DMS 273 (cell line): ENCODE data around the gene UBE3B.

Experiments
- DNase-seq: peaks from one replicate; lab custom pipeline; 2025; ENCODE audit not compliant: unreplicated experiment; lab: John Stamatoyannopoulos, UW

UBE3B gene

DNA sequence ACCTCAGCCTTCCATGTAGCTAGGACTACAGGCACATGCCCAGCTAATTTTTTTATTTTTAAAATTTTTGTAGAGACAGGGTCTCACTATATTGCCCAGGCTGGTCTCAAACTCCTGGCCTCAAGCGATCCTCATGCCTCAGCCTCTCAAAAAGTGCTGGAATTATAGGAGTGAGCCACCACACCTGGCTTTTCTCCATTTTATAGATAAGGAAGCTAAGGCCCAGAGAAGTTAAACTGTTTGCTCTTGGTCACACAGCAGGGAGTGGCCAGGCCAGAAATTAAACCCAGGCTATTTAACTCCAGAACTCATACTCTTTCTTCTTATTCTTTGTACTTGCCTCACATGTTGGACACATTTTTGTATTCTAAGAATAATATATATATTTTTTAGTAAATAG lies 16.5 kb downstream of the UBE3B start:
- no peak for DNase-seq

DNA sequence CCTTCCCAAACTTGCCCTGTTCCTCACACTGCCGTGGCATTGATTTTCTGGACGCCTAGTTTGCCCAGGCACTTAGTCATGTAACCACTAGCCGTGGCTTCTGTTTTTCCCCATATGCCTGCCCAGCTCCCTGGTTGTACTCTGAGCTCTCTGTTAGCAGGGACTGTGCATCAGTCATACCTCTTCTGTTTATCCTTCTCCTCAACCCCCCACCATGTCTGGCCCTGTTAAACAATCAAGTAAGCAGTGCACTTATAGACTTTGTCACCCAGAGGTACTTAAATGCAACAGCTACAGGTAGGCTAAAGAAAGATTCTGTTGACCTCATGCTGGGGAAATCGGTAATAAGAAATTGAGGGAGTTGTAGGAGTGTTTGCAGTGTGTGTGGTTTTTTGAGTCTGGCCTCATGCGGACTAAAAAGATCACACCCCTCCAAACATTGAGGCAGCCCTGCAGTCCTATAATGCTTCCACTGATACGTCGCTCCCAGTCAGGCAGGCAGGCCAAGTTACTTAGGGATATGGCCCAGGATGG lies 17.0 kb downstream of the UBE3B start:
- no peak for DNase-seq

DNA sequence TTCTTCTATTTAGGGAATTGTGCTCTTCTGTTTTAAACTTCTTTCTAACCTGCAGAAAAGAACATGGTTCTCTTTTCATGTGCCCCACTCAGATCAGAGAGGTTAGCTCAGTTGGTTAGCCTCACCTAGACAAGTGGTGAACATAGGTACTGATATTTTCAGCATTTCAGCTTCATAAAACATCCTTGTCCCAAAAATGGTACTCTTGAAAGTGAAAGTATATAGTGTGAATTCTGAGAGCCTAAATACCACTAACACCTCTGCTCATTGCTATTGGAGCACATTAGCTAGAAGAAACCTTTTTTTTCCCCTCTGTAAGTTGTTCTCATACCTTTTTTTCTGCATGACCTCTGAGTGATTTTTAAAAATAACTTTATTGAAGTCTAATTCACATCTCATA lies 17.6 kb downstream of the UBE3B start:
- DNase-seq: no peak

DNA sequence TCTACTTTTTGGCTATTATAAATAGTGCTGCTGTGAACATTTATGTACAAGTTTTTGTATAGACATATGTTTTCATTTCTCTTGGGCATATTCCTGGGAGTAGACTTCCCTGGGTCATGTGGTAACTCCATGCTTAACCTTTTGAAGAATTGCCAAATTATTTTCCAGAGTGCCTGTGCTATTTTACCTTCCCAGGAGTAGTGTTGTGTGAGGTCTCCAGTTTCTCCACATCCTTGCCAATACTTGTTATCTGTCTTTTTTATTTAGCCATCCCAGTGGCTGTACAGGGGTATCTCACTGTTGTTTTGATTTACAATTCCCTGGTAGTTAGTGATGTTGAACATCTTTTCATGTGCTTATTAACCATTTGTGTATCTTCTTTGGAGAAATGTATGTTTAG lies 18.9 kb downstream of the UBE3B start:
- DNase-seq: no peak

DNA sequence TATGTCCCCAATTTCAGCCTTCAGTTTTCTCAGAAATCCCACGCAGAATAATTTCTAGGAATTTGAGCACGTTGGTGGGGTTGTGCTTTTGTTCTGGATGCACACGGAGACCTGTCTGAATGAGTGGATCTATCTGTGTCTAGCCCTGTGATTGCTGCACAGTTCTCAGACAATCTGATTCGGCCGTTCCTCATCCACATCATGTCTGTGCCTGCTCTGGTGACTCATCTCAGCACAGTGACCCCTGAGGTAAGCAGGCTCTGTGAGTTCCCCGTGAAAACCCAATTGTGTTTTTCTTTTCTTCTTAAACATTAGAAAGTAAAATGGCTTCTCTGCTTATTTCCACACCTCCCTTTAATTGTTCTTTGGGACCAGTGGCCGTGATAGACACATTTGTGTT lies 20.2 kb downstream of the UBE3B start:
- no peak for DNase-seq

DNA sequence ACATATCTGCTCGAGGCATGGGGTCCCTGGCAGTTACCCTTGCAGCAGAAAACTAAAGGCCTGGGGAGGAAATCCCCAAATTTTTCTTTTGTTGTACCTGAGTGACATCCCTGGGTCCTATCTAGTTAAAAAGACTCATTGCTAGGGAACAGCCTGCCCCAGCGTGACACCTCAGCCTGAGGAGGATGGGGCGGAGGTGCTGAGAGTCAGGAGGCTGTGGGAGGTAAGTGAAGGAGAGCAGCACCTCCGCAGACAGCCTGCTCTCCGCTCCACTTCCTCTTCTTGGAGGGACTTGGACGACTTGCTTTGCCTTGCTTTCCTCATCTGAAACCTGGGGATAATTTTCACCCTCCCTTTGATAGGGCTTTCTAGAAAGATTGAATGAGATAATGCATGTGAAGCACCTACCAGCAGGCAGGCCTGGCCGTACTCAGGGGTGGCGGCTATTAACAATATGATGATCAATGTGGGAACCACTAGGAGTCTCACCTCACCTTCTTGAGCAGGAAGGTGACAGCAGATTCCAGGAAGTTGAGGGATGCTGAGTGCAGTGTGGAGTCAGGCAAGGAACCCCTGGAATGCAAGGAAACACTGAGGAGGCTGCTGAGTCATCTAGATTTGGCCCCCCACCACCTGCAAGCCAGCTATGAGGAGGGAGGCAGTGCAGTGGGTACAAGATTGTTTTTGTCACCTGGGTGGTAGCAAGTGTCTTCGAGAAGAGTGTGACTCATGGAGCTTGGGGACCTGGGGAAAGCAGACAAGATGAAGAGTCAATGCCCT lies 23.2 kb downstream of the UBE3B start:
- no peak for DNase-seq

DNA sequence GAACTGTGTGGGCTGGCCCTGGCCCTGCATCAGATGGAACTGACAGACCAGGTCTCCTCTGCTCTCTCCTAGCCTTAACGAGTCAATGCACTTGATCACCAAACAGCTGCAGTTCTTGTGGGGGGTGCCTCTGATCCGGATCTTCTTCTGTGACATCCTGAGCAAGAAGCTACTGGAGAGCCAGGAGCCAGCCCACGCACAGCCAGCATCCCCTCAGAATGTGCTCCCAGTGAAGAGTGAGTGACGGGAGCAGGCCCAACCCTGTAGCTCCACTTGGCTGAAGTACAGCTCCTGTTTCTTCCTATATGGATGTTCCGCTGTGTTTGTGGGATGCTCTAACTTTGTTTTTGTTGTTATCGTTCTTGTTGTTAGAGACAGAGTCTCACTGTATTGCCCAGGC lies 23.9 kb downstream of the UBE3B start:
- DNase-seq: no peak

DNA sequence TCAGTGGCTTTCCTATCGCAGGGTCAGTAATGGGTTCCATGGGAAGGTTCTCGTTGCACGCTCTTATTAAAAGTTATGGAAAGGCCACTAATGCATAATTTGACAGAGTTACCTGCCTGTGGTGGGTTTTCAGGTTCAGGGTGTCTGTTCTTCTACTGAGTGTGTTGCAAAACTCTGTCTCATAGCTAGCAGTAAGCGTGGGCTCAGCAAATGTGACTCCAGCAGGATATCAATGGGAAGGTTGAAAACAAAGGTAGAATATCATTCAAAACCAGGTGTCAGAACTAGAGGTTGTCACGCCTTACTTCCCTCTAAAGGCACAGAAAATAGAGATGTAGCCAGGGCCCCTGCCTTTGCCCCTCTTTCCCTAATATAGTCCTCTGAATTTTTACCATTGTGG lies 24.9 kb downstream of the UBE3B start:
- DNase-seq: no peak

DNA sequence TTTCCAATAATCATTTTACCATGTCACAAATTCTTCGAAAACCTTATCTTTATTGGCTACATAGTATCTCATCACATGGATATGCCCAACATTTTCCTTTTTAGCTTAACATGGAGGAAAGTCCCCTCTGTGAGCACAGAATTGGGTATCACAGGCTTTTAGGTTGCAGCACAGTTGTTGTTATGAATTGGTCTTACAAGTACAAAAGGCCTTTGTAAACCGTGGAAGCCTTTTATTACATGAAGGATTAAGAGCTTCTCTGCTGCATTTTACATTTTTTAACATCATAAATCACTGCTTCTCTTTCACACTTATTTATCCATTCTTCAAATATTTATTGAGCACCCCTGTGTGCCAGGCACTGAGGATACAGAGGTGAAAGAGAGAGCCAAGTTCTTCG lies 26.2 kb downstream of the UBE3B start:
- DNase-seq: no peak

DNA sequence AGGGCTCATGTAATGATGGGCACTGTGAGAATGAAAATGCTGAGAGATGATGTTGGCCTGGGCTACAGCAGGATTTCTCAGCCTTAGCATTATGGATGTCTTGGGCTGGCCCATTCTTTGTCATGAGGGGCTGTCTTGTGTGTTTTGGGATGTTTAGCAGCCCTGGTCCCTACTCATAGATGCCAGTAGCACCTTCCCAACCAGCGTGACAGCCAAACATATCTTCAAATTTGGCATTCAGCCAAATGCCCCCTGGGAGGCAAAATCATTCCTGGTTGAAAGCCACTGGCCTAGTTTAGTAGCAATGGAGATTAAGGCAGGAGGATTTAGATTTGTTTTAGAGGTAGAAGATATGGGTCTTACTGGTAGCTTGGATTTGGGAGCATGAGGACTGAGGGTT lies 26.6 kb downstream of the UBE3B start:
- DNase-seq: no peak

DNA sequence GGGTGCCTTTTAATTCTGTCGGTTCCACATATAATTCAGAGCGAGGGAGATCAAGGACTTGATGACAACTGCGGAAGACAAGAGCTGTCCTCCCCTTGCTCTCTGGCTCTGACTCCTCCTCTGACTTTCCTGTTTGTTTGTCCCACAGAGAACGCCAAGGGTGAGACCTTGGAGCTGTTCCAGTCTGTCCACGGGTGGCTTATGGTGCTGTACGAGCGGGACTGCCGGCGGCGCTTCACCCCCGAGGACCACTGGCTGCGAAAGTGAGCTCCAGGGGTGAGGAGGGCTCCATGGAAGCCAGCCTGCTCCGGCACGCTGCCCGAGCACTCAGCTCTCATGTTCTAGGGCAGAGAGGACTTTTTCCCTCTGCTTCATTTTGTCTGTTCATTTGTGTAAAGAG lies 32.8 kb downstream of the UBE3B start:
- no peak for DNase-seq

DNA sequence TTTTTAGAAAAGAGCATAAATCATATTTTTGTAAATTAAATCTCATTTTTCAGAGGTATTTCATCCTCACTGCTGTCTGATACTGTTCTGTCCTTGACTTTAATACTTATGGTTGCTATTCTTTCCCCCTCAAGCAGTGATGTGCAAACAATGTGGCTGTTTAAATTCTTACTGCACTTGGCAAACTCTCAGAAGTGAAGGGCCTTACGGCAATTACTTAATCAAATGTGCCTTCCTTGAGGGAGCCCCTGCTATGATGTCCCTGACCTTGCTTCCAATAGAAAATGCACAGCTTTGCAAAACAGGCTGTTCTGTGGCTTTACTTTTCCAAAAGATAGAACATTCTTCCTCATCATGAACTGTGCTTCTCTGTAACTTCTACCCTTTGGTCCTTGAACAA lies 35.2 kb downstream of the UBE3B start:
- no peak for DNase-seq

DNA sequence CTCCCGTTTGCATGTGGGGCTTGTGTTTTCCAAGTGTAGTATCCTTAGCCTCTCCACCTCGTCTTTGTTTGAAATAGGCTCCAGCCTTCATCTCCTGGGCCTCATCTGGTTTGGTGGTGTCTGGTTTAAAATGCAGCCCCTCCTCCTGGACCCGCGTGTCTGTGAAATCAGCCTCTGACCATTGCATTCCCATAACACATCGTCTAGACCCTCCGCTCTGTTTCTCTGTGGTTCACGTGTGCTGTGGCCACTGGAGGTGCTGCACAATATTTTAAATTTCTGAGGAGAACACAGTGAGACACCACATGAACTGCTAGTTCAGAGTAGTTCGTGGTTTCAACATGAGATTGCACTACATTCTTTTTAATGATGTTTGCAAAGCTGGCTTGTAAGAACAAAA lies 35.6 kb downstream of the UBE3B start:
- peak; percentile 9 for DNase-seq

DNA sequence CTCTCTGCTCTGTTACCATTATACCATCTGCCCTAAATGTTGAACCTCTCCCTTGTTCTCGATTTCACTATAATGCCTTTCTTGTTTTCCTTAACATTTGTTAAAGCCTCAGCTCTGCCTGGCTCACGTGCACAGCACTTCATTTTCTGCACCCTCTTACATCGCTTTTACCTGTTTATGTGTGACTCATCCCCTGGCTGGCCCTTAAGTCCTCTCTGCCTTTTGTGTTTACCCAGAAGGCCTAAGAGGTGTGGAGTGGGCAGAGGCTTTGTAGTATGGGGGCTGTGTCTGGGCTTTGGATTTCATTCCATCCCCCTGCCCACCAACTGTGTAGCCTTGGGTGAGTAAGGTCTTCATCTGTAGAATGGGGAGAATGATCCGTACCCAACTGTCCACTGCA lies 36.5 kb downstream of the UBE3B start:
- no peak for DNase-seq

DNA sequence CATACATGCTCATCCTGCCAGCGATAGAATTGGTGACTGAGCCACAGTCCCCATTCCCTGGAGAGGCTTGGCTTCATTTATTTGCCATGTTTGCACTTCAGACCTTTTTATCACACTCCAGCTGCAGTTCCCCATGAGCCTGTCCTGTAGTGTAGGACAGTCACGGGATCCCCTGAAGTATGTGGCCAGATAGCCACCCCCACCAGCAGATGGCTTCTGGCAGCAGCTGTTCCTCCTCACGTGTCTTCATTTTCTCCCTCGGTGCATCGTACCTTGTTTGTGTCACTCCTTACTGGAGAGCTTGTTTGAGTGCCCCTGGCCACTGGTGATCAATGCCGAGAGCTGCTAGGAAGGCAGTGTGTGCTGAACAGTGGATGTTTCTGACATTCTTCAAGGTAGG lies 40.2 kb downstream of the UBE3B start:
- DNase-seq: peak; percentile 53

DNA sequence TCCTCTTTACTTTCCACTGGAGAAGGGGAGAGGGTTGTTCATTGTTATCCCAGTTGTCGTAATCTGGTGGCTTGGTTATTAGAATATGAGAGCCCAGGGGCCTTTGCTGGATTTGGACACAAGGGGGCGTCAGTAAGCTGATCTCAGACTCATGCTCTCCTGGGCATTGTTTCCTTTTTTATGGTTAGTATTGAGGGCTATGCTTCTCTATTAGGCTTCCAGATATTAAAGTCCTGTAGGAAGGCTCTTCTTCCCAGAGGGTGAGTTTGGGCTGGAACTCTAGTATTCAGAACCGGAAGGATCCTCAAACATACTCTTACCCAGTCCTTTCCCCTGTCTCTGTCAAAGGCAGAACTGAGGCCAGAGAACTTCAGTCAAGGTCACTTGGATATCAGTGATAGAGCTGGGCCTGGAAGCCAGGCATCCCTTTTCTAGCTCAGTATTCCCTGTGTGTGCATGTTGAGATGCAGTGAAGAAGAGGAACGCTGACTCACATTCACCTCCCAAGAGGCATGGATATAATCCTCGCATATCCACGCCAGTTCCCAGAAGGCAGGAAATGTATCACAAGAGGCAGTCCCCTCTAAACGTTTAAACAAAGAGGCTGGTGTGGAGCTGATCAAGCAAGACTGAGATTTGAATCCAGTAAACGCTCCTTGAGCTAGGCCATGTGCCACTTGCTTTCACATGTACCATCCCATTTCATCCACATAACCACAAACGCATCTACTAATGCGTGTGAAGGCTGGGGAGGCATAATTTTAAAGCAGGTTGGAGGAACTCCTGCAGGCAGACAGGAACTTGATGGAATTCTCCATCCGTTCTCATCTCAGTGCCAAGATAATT lies 41.6 kb downstream of the UBE3B start:
- DNase-seq: peak; percentile 76

DNA sequence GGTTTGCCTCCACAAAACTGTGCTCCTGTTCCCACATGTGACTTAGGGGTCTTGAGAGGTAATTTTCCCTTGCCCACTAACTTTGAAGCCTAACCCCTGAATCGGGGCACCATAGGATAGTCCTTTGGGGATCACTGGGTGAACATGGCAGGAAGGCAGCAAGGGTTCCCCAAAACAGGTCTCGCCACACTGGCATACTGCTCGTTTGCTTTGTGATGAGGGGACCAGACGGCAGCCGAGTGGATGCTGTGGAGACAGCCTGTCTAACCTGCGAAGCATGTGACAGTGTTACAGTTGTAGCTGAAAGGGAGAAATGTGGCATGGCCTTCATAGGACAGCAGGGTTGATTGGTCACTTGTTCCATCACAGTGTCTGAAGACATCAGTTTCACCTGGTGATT lies 42.4 kb downstream of the UBE3B start:
- no peak for DNase-seq

DNA sequence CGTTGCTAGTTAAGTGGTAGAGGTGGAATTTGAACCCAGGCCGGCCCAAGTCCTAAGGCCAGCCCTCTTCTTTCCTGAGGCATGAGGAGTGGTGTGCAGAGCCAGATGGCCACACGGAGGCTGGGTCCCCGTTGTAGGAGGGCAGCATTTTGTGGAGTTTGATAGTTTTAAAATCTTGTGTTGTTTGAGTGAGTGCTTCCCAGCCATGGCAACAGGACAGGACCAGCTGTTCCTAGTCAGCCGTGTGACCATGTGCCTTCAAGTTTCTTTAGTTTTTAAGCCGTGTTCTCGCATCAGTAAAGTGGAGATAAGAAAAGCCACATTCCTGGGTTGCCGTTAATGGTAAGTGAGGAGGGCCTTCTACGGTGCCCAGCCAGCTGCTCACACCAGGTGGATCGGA lies 44.4 kb downstream of the UBE3B start:
- DNase-seq: peak; percentile 67

DNA sequence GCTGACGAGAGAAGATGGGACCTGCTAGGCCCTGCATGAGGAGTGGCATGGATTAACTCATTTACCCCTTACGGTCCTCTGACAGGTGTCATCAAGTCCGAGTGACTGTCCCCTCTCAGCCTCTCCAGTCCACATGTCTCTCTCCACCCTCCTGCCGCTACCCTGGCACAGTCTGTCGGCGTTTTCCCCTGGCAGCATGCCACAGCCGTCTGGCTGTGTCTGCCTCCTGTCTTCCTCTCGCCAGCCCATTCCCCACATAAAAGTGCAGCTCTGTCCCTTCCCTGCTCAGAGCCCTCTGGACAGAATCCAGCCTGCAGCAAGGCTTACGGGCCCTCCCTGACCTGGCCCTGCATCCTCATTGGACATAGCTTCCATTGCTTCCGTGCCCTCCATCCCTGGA lies 45.6 kb downstream of the UBE3B start:
- peak; percentile 86 for DNase-seq

DNA sequence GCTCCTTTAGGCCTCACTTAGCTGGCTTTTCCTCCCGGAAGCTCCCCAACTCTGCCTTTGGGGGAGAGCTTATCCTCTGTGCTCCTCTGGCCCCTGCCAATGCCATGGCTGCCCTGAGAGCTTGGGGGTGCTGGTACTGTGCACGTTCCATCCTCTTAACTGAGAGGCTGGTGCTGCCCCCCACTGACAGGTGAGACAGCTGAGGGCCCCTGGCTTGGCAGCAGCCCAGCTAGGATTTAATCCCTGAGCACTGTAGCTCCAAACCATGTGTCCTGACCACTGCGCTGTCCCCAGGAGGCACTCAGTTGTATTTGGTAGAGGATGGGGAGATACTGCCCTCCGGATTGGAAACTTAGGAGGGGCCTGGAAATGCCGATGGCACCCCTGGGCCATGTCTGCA lies 46.1 kb downstream of the UBE3B start:
- no peak for DNase-seq

DNA sequence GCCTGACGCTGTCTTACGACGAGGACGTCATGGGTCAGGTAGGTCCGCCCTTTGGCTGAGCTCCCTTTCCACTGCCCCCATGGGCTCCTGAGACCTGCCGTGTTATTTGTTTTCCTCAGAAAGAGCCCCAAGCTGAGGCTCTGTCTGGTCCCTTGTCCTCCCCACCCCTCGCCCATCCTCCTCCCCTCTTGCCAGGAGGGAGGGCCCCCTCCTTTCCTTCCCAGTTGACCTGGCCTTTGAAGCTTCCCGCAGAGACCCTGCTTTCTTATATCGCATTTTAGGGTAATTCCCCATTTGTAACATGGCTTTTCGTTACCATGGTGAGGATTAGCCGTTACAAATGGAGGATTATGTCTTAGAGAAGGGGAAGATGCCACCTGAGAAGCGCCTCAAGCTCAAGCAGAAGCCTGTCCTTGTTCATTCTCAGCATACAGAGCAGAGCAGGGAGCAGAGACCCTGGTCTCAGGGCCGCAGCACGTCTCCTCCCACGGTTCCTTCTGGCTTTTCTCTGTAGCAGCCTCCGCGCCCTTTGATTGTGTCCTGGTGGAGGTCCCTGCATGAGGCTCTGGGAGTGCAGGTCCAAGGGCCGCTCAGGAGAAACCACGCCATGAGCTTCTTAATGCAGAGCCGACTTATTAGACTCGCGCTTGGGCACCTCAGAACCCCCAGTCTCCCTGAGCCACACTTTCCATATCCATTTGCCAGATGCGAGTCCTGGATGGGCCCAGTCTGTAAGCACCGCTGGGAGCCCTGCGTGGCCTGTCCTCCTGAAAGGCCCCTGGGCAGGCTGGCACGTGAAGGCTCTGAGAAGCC lies 47.2 kb downstream of the UBE3B start:
- no peak for DNase-seq

DNA sequence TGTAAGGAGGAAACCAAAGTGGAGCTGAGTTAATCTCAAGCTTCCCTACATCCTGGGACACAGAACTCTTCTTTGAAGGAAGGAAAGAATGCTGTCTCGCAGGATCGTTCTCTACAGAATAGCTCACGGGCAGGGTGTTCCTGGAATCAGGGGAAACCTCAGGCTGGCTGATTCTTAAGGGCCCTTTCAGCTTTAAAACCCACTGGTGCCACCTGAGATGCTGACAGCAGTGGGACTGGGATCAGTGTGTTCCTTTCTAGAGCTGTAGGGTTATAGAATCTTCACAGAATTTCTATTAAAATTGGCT lies 47.8 kb downstream of the UBE3B start:
- DNase-seq: no peak
